ENCODE measurements around the gene SLC25A43. TPM values are rescaled to one million over a fixed set of nuclear protein-coding genes. Genes with fewer than 3 reads are reported as not detected.
"Not testable (repeated sequence)": the region's sequence is repeated elsewhere in the genome, so short reads cannot be mapped to it uniquely, and the experiment has no call there.

Gene SLC25A43
- total and polyA plus RNA-seq, 2 experiments from 2014 or later: 13.1 to 14.9 TPM

DNA sequence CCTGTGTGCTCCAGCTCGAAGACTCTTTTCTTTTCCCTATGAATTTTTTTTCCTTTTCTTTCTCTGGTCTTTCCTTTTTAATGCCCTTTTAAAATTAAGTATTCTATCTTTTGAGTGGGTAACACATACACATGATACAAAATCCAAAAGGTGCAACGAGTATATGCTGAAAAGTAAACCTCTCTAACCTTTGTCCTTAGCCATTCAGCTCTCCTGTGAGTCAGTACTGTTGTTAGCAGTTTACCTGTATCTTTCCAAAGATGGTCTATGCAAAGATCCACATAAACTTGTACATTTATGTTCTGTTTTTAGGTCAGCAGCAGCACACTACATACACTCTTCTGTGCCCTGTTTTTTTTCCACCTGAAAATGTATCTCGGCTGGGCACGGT is 28.7 kb downstream of the SLC25A43 start:
- H3K27ac ChIP-seq: no peak overlapping the region

DNA sequence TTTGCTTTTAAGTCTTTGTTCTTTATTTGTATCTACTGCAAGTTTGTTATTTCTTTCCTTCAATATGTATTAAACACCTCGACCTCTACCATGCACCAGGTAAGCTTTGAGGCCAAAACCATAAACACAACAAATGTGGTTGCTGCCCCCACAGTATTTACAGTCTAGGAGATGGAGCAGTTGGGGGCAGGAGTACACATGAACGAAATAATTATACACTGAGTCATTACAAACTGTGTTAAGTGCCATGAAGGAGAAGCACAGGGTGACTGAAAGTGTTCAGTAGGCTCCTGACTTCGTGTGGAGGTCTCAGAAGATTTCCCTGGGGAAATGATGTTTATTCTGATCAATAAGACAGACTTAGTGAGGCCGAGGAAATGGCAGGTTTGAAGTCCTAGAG is 30.3 kb downstream of the SLC25A43 start:
- no peaks in the 10 kb centered on the region for H3K9me3 ChIP-seq (ENCODE audit: low read depth)
- H4K20me1 ChIP-seq (ENCODE audit: insufficient read depth, poor library complexity, severe bottlenecking): no peaks in the 10 kb centered on the region
- H3K36me3 ChIP-seq (replicated peaks; ENCODE audit: insufficient read depth, low read depth): no peaks in the 10 kb centered on the region
- H3K4me3 ChIP-seq: no peak overlapping the region
- TF ChIP-seq, protein P1, sequence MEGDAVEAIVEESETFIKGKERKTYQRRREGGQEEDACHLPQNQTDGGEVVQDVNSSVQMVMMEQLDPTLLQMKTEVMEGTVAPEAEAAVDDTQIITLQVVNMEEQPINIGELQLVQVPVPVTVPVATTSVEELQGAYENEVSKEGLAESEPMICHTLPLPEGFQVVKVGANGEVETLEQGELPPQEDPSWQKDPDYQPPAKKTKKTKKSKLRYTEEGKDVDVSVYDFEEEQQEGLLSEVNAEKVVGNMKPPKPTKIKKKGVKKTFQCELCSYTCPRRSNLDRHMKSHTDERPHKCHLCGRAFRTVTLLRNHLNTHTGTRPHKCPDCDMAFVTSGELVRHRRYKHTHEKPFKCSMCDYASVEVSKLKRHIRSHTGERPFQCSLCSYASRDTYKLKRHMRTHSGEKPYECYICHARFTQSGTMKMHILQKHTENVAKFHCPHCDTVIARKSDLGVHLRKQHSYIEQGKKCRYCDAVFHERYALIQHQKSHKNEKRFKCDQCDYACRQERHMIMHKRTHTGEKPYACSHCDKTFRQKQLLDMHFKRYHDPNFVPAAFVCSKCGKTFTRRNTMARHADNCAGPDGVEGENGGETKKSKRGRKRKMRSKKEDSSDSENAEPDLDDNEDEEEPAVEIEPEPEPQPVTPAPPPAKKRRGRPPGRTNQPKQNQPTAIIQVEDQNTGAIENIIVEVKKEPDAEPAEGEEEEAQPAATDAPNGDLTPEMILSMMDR (IDR thresholded peaks at IDR 0.05; ENCODE audit: poor library complexity): no peak
- TF ChIP-seq EZH2 (IDR thresholded peaks at IDR 0.05; ENCODE audit: borderline replicate concordance) (no peak), EZH2phosphoT487 (IDR thresholded peaks at IDR 0.05; ENCODE audit: low read depth, severe bottlenecking, unreplicated experiment) (no peak)
- H3K79me2 ChIP-seq: no peaks in the 10 kb centered on the region
- H3K27ac ChIP-seq: no peak overlapping the region
- H3K9me2 ChIP-seq (replicated peaks; ENCODE audit: insufficient read depth): no peaks in the 10 kb centered on the region
- no peak overlapping the region for H2AFZ ChIP-seq
- H3K27me3 ChIP-seq: no peaks in the 10 kb centered on the region
- 48% methylated on average over 3 of the region's 4 CpGs for WGBS (ENCODE audit: low lambda C conversion rate, missing lambda C conversion rate)
- no peaks in the 10 kb centered on the region for H3K4me1 ChIP-seq (ENCODE audit: insufficient read depth)
- H3K4me2 ChIP-seq: no peak overlapping the region
- DNase-seq (ENCODE audit: low spot score): no peak

More for the DNA sequence above, 28.7 kb downstream of the SLC25A43 start:
- H2AFZ ChIP-seq: no peak overlapping the region
- DNase-seq (ENCODE audit: low spot score): no peak
- no peaks in the 10 kb centered on the region for H3K9me2 ChIP-seq (replicated peaks; ENCODE audit: insufficient read depth)
- no peaks in the 10 kb centered on the region for H3K27me3 ChIP-seq
- H3K79me2 ChIP-seq: no peaks in the 10 kb centered on the region
- no peak overlapping the region for H3K4me3 ChIP-seq
- H3K4me2 ChIP-seq: no peak overlapping the region
- 74% methylated on average over 4 of the region's 4 CpGs for WGBS (ENCODE audit: low lambda C conversion rate, missing lambda C conversion rate)
- TF ChIP-seq EZH2phosphoT487 (IDR thresholded peaks at IDR 0.05; ENCODE audit: low read depth, severe bottlenecking, unreplicated experiment) (no peak), EZH2 (IDR thresholded peaks at IDR 0.05; ENCODE audit: borderline replicate concordance) (no peak)
- TF ChIP-seq, protein P1 (IDR thresholded peaks at IDR 0.05; ENCODE audit: poor library complexity): no peak
- H3K9me3 ChIP-seq (ENCODE audit: low read depth): no peaks in the 10 kb centered on the region
- no peaks in the 10 kb centered on the region for H3K36me3 ChIP-seq (replicated peaks; ENCODE audit: insufficient read depth, low read depth)
- H4K20me1 ChIP-seq (ENCODE audit: insufficient read depth, poor library complexity, severe bottlenecking): no peaks in the 10 kb centered on the region
- no peaks in the 10 kb centered on the region for H3K4me1 ChIP-seq (ENCODE audit: insufficient read depth)

DNA sequence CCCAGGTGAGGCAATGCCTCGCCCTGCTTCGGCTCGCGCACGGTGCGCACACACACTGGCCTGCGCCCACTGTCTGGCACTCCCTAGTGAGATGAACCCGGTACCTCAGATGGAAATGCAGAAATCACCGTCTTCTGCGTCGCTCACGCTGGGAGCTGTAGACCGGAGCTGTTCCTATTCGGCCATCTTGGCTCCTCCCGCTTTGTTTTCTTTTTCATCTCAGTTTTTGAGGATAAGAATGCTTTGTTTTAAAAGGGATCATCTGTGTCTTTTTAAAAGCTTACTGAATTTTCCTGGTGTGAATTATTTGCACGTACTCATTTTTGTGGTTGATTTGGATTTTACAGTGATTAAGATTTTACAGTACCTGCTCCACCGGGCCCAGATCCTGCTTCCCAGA is 42.2 kb downstream of the SLC25A43 start:
- not testable (repeated sequence) for H3K79me2 ChIP-seq; H3K4me1 ChIP-seq (ENCODE audit: insufficient read depth); H3K27ac ChIP-seq; H3K9me2 ChIP-seq (replicated peaks; ENCODE audit: insufficient read depth); H3K27me3 ChIP-seq; H2AFZ ChIP-seq; H3K4me2 ChIP-seq; DNase-seq (ENCODE audit: low spot score); H3K36me3 ChIP-seq (replicated peaks; ENCODE audit: insufficient read depth, low read depth); H4K20me1 ChIP-seq (ENCODE audit: insufficient read depth, poor library complexity, severe bottlenecking); H3K4me3 ChIP-seq; H3K9me3 ChIP-seq (ENCODE audit: low read depth)
- 78% methylated on average over 9 of the region's 17 CpGs for WGBS (ENCODE audit: low lambda C conversion rate, missing lambda C conversion rate)

DNA sequence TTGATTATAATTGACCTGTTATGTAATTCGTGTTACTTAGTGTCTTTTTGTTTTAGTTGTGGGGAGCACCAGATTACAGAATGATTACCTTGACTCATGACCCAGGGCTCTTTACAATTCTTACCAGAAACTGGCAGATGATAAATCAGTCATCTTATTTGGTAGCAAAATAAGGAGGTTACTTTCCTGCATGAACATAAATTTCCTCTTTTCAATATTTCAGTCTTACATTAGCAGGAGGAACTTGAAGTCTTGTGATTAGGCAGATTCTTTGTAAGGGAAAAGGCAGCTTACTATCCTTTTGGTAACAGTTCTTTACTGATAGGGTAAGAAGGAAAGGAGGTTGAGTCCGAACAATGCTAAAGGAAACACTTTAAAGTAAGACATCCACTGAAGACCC is 43.1 kb downstream of the SLC25A43 start:
- H3K27me3 ChIP-seq: no peaks in the 10 kb centered on the region
- H3K79me2 ChIP-seq: no peaks in the 10 kb centered on the region
- no peaks in the 10 kb centered on the region for H4K20me1 ChIP-seq (ENCODE audit: insufficient read depth, poor library complexity, severe bottlenecking)
- H3K4me1 ChIP-seq (ENCODE audit: insufficient read depth): no peaks in the 10 kb centered on the region
- no peaks in the 10 kb centered on the region for H3K9me3 ChIP-seq (ENCODE audit: low read depth)
- no peaks in the 10 kb centered on the region for H3K36me3 ChIP-seq (replicated peaks; ENCODE audit: insufficient read depth, low read depth)
- 67% methylated on average over 2 of the region's 2 CpGs for WGBS (ENCODE audit: low lambda C conversion rate, missing lambda C conversion rate)
- DNase-seq (ENCODE audit: low spot score): no peak
- H3K4me3 ChIP-seq: no peak overlapping the region
- no peak overlapping the region for H3K27ac ChIP-seq
- H3K9me2 ChIP-seq (replicated peaks; ENCODE audit: insufficient read depth): no peaks in the 10 kb centered on the region
- TF ChIP-seq, protein P1 (IDR thresholded peaks at IDR 0.05; ENCODE audit: poor library complexity): no peak
- TF ChIP-seq EZH2 (IDR thresholded peaks at IDR 0.05; ENCODE audit: borderline replicate concordance): no peak
- TF ChIP-seq EZH2phosphoT487 (IDR thresholded peaks at IDR 0.05; ENCODE audit: low read depth, severe bottlenecking, unreplicated experiment): no peak
- no peak overlapping the region for H2AFZ ChIP-seq
- no peak overlapping the region for H3K4me2 ChIP-seq
